H1 (cell line): ENCODE results near the gene RGS5. TPM values are rescaled to one million over a fixed set of nuclear protein-coding genes. Genes with fewer than 3 reads are reported as not detected.

ENCODE experiments used
- CTCF ChIA-PET: fragments of 300-600 bp; sonication (Branson Sonifier 250); formaldehyde crosslinking; loops from one replicate; lab custom pipeline; 2021; ENCODE audit not compliant: partially characterized antibody; lab: Charles Lee
- POLR2A ChIA-PET: fragments of 300-600 bp; sonication (Branson Sonifier 250); formaldehyde crosslinking; loops from one replicate; lab custom pipeline; 2021; ENCODE audit warnings: inconsistent platforms; ENCODE audit not compliant: partially characterized antibody; lab: Charles Lee
- DNase-seq, 2 experiments: peaks; one replicate each; pipeline versions ENCODE4 v3.0.0 to v3.0.0-alpha.2; 2010 to 2022; ENCODE audit warnings: low spot score in 2 of 2, low read depth in 1 of 2, mixed read lengths in 1 of 2
- FAIRE-seq: peaks from 2 replicates; lab custom pipeline; 2011; peaks lifted over from hg19 to GRCh38; lab: Jason Lieb, UNC
- H2AFZ ChIP-seq: 2 replicates; pipeline ENCODE4 v1.8.1; 2012; ENCODE audit warnings: low read length, inconsistent platforms
- H2AK5ac ChIP-seq: 2 replicates; pipeline ENCODE4 v1.6.1; 2013; ENCODE audit warnings: low read depth, low read length
- H2BK120ac ChIP-seq: replicated peaks from 2 replicates; pipeline ENCODE3; 2013; ENCODE audit warnings: low read depth, low read length, inconsistent platforms
- H2BK12ac ChIP-seq: 2 replicates; pipeline ENCODE4 v1.6.1; 2013; ENCODE audit warnings: low read depth, low read length
- H2BK15ac ChIP-seq: 2 replicates; pipeline ENCODE4 v1.6.1; 2013; ENCODE audit warnings: low read length
- H2BK20ac ChIP-seq: 2 replicates; pipeline ENCODE4 v1.6.1; 2013; ENCODE audit warnings: low read length
- H2BK5ac ChIP-seq: 2 replicates; pipeline ENCODE4 v1.6.1; 2013; ENCODE audit warnings: low read depth, low read length
- H3K14ac ChIP-seq: 2 replicates; pipeline ENCODE4 v1.6.1; 2013; ENCODE audit warnings: inconsistent platforms; ENCODE audit not compliant: insufficient read length
- H3K18ac ChIP-seq: 2 replicates; pipeline ENCODE4 v1.6.1; 2013; ENCODE audit warnings: low read length; ENCODE audit errors: extremely low read depth
- H3K23ac ChIP-seq: 2 replicates; pipeline ENCODE4 v1.6.1; 2013; ENCODE audit warnings: inconsistent platforms; ENCODE audit not compliant: insufficient read length
- H3K23me2 ChIP-seq: 2 replicates; pipeline ENCODE4 v1.6.1; 2013; ENCODE audit warnings: low read depth, low read length
- H3K27ac ChIP-seq: 2 replicates; pipeline ENCODE4 v1.6.1; 2011; ENCODE audit warnings: low read depth, low read length, inconsistent platforms
- H3K27me3 ChIP-seq, 4 experiments: replicated peaks in 1 of 4; 1 replicate in 1 of 4; 2 replicates in 3 of 4; pipeline versions ENCODE4 v1.6.1 to v1.8.1; 2011 to 2013; ENCODE audit warnings: low read length in 3 of 4, mild to moderate bottlenecking in 3 of 4, inconsistent platforms in 2 of 4, mixed read lengths in 2 of 4, moderate library complexity in 1 of 4; ENCODE audit not compliant: control insufficient read depth in 3 of 4, insufficient read depth in 3 of 4; ENCODE audit errors: extremely low read depth in 1 of 4
- H3K36me3 ChIP-seq, 4 experiments: 2 replicates each; pipeline versions ENCODE4 v1.6.1 to v1.8.1; 2011 to 2013; ENCODE audit warnings: mild to moderate bottlenecking in 4 of 4, low read length in 3 of 4, moderate library complexity in 2 of 4, control low read depth in 1 of 4, inconsistent platforms in 1 of 4; ENCODE audit not compliant: insufficient read depth in 4 of 4, control insufficient read depth in 2 of 4
- H3K4ac ChIP-seq: replicated peaks from 2 replicates; pipeline ENCODE3; 2013; ENCODE audit warnings: low read length, low read depth, mixed read lengths, inconsistent platforms; ENCODE audit not compliant: insufficient read length
- H3K4me1 ChIP-seq, 4 experiments: replicated peaks in 1 of 4; 1 replicate in 1 of 4; 2 replicates in 3 of 4; pipeline versions ENCODE4 v1.6.1 to v1.8.1; 2011 to 2013; ENCODE audit warnings: low read length in 3 of 4, inconsistent platforms in 2 of 4, mixed read lengths in 1 of 4; ENCODE audit not compliant: insufficient read depth in 4 of 4, control insufficient read depth in 3 of 4
- H3K4me2 ChIP-seq, 2 experiments: 2 replicates each; pipeline versions ENCODE4 v1.6.1 to v1.8.1; 2011 to 2013; ENCODE audit warnings: low read depth in 2 of 2, low read length in 2 of 2, control low read depth in 1 of 2, inconsistent platforms in 1 of 2, mild to moderate bottlenecking in 1 of 2; ENCODE audit not compliant: insufficient read depth in 1 of 2
- H3K4me3 ChIP-seq, 4 experiments: fragments of 200-600, 300-600 bp in 1 of 4; sonication (generic), shearing (Covaris generic), sonication (Bioruptor Twin) in 1 of 4; 2 replicates each; pipeline versions ENCODE4 v1.5.1 to v1.8.1; 2011 to 2016; ENCODE audit warnings: low read length in 4 of 4, low read depth in 3 of 4, control low read depth in 2 of 4, inconsistent platforms in 2 of 4, mild to moderate bottlenecking in 2 of 4, mixed read lengths in 1 of 4, moderate library complexity in 1 of 4; ENCODE audit not compliant: insufficient read depth in 2 of 4; ENCODE audit errors: extremely low read depth in 1 of 4
- H3K56ac ChIP-seq: replicated peaks from 2 replicates; pipeline ENCODE3; 2013; ENCODE audit warnings: low read depth, mild to moderate bottlenecking, mixed read lengths, low read length, inconsistent platforms; ENCODE audit not compliant: insufficient read length
- H3K79me1 ChIP-seq: 2 replicates; pipeline ENCODE4 v1.6.1; 2013; ENCODE audit warnings: low read depth, low read length, control low read depth
- H3K79me2 ChIP-seq, 2 experiments: 2 replicates each; pipeline versions ENCODE4 v1.6.1 to v1.8.1; 2012 to 2013; ENCODE audit warnings: low read length in 2 of 2, mild to moderate bottlenecking in 2 of 2, inconsistent platforms in 1 of 2; ENCODE audit not compliant: insufficient read depth in 2 of 2, control insufficient read depth in 1 of 2
- H3K9ac ChIP-seq, 4 experiments: replicated peaks in 1 of 4; 1 replicate in 1 of 4; 2 replicates in 3 of 4; pipeline versions ENCODE4 v1.6.1 to v1.8.1; 2011 to 2013; ENCODE audit warnings: low read depth in 3 of 4, low read length in 3 of 4, control low read depth in 2 of 4, mild to moderate bottlenecking in 2 of 4, moderate library complexity in 2 of 4, inconsistent platforms in 1 of 4; ENCODE audit errors: extremely low read depth in 1 of 4
- H3K9me3 ChIP-seq, 2 experiments: 2 replicates each; pipeline versions ENCODE4 v1.6.1 to v1.8.1; 2012 to 2013; ENCODE audit warnings: mild to moderate bottlenecking in 2 of 2, moderate library complexity in 2 of 2, control low read depth in 1 of 2, inconsistent platforms in 1 of 2, low read depth in 1 of 2, low read length in 1 of 2, mixed read lengths in 1 of 2; ENCODE audit not compliant: insufficient read depth in 2 of 2
- H4K20me1 ChIP-seq, 2 experiments: replicated peaks in 1 of 2; 2 replicates each; pipeline versions ENCODE3 to v1.8.1; 2011 to 2013; ENCODE audit warnings: inconsistent platforms in 2 of 2, low read length in 2 of 2, mild to moderate bottlenecking in 1 of 2; ENCODE audit not compliant: insufficient read depth in 2 of 2, control insufficient read depth in 1 of 2
- H4K5ac ChIP-seq: 2 replicates; pipeline ENCODE4 v1.6.1; 2013; ENCODE audit warnings: low read length, low read depth, mixed read lengths, inconsistent platforms; ENCODE audit not compliant: insufficient read length
- H4K8ac ChIP-seq: 2 replicates; pipeline ENCODE4 v1.8.0; 2013; ENCODE audit warnings: mild to moderate bottlenecking, moderate library complexity, low read length, inconsistent platforms; ENCODE audit not compliant: insufficient read depth; ENCODE audit errors: extremely low read depth
- H4K91ac ChIP-seq: replicated peaks from 2 replicates; pipeline ENCODE3; 2013; ENCODE audit warnings: low read length, mixed read lengths, inconsistent platforms; ENCODE audit not compliant: insufficient read length
- BRCA1 ChIP-seq: IDR thresholded peaks from 2 replicates; pipeline ENCODE4 v1.6.1; 2012; ENCODE audit warnings: low read depth, low read length, improper control_type of control experiment
- CHD1 ChIP-seq: IDR thresholded peaks from 2 replicates; pipeline ENCODE4 v1.6.1; 2012; ENCODE audit warnings: low read depth, low read length, improper control_type of control experiment
- CREB1 ChIP-seq: IDR thresholded peaks from 2 replicates; pipeline ENCODE4 v1.6.1; 2012; ENCODE audit warnings: inconsistent platforms
- EZH2 ChIP-seq: fragments of 200-600 bp; sonication (generic); IDR thresholded peaks from 2 replicates; pipeline ENCODE4 v1.7.1; 2012; ENCODE audit warnings: low read depth, mild to moderate bottlenecking, moderate library complexity, low read length, inconsistent platforms; ENCODE audit not compliant: severe bottlenecking
- GTF2F1 ChIP-seq: IDR thresholded peaks from 2 replicates; pipeline ENCODE4 v1.6.1; 2012; ENCODE audit warnings: low read depth, low read length, improper control_type of control experiment, borderline replicate concordance
- RBBP5 ChIP-seq: IDR thresholded peaks from 2 replicates; pipeline ENCODE4 v1.7.1; 2012; ENCODE audit warnings: low read depth, mild to moderate bottlenecking, inconsistent platforms, low read length, moderate library complexity, borderline replicate concordance
- SIN3A ChIP-seq, 2 experiments: IDR thresholded peaks in 1 of 2; conservative IDR thresholded peaks in 1 of 2; 2 replicates each; pipeline ENCODE4 v1.6.1; 2011 to 2012; ENCODE audit warnings: low read length in 2 of 2, improper control_type of control experiment in 1 of 2, low read depth in 1 of 2, mild to moderate bottlenecking in 1 of 2
- SIRT6 ChIP-seq: IDR thresholded peaks from one replicate; pipeline ENCODE4 v1.7.1; 2012; ENCODE audit warnings: low read length, inconsistent platforms
- SRF ChIP-seq: IDR thresholded peaks from 2 replicates; pipeline ENCODE4 v1.6.1; 2011; ENCODE audit warnings: mild to moderate bottlenecking, low read depth, low read length, moderate library complexity
- TCF12 ChIP-seq: IDR thresholded peaks from 2 replicates; pipeline ENCODE4 v1.6.1; 2011; ENCODE audit warnings: low read depth, mild to moderate bottlenecking, low read length
- WGBS, 2 experiments: shearing (Covaris generic) in 1 of 2; methylation state at CpG; one replicate each; pipeline versions ENCODE4 v1.1.6 to v1.1.7; 2013 to 2015; ENCODE audit warnings: low lambda C conversion rate in 2 of 2, mixed read lengths in 2 of 2, inconsistent platforms in 1 of 2, low coverage in 1 of 2, missing lambda C conversion rate in 1 of 2; ENCODE audit not compliant: insufficient replicate concordance in 2 of 2, insufficient coverage in 1 of 2, insufficient read length in 1 of 2; ENCODE audit errors: extremely low coverage in 1 of 2, missing lambda C conversion rate in 1 of 2; 5-methylcytosine and 5-hydroxymethylcytosine counted together
- polyA plus RNA-seq, 7 experiments: library from polyadenylated mRNA; depleted of rRNA in 3 of 7; stranded (reverse) in 5 of 7; unstranded in 2 of 7; fragments of >200 nt in 5 of 7; fragments of 200-250 nt in 2 of 7; gene quantifications; 1 replicate in 5 of 7; 2 replicates in 1 of 7; 4 replicates in 1 of 7; pipeline versions ENCODE4 v1.2.1 to v1.2.3, GENCODE V29; 2011 to 2013; ENCODE audit warnings: missing spikeins in 2 of 7, mixed read lengths in 2 of 7
- total RNA-seq: library from RNA; stranded (reverse); fragmentation: NEBNext Ultra II Directional; extraction: Animal tissue kit (Norgen Biotek cat#: 25700); gene quantifications from 2 replicates; pipeline ENCODE4 v1.2.1, GENCODE V29; 2021
- TF ChIP-seq, protein P1 (sequence below), 3 experiments: IDR thresholded peaks; 1 replicate in 2 of 3; 2 replicates in 1 of 3; pipeline versions ENCODE4 v1.5.1 to v1.6.1; 2011; ENCODE audit warnings: low read length in 3 of 3, mild to moderate bottlenecking in 3 of 3, inconsistent platforms in 2 of 3, low read depth in 1 of 3, moderate library complexity in 1 of 3; ENCODE audit not compliant: insufficient read depth in 1 of 3; ENCODE audit errors: control extremely low read depth in 1 of 3

Gene RGS5
- total and polyA plus RNA-seq, 2 of the 8 experiments (the other 6 are each of a cell fraction or from before 2014, with no cell fraction given): 75.5 to 103 TPM

DNA sequence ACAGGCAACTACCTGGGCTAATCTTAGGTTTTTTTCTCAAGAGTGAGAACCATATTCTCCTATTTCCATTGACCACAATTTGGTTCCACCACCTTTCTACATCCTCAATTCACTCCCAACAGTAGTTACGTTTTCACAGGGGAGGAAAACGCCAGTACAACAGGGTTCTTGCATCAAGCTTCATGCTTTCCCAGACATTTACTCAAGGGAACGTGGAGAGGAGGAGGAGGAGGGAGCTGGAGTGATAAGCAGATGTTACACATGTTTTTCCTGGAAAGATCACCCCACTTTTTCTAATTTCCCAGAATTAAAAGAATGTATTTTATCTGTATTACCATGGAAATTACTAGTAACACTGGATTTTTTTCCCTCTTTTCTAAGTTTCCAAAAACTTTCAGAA is 58.3 kb downstream of the RGS5 start:
- Histone ChIP-seq H4K5ac (no peak overlapping the region), H2BK5ac (no peak overlapping the region), H3K27ac (no peak overlapping the region), H3K56ac (no peak overlapping the region), H3K36me3 (no peaks in the 10 kb centered on the region; a peak in 1 of 8 replicates), H3K18ac (no peak overlapping the region), H3K4me1 (no peaks in the 10 kb centered on the region), H3K4me3 (no peak overlapping the region), H3K9ac (no peak overlapping the region), H3K27me3 (no peaks in the 10 kb centered on the region), H4K20me1 (no peaks in the 10 kb centered on the region), H2AFZ (no peak overlapping the region), H2BK20ac (no peak overlapping the region), H3K79me1 (no peaks in the 10 kb centered on the region), H3K9me3 (no peaks in the 10 kb centered on the region), H3K4me2 (no peak overlapping the region), H3K79me2 (no peaks in the 10 kb centered on the region), H3K23ac (no peak overlapping the region), H2AK5ac (no peak overlapping the region), H3K4ac (no peak overlapping the region), H3K14ac (no peak overlapping the region)
- CTCF ChIA-PET: no interaction called here
- WGBS, 2 experiments: 85% methylated on average over 3 of the region's 3 CpGs; no CpG with 5 or more reads in 1 of the 2 experiments
- no peak for FAIRE-seq
- TF ChIP-seq CHD1: no peak
- no peak for TF ChIP-seq SIRT6
- TF ChIP-seq TCF12: no peak
- TF ChIP-seq SRF: no peak
- no peak for TF ChIP-seq GTF2F1
- TF ChIP-seq EZH2: no peak
- no peak for TF ChIP-seq CREB1
- TF ChIP-seq, protein P1, sequence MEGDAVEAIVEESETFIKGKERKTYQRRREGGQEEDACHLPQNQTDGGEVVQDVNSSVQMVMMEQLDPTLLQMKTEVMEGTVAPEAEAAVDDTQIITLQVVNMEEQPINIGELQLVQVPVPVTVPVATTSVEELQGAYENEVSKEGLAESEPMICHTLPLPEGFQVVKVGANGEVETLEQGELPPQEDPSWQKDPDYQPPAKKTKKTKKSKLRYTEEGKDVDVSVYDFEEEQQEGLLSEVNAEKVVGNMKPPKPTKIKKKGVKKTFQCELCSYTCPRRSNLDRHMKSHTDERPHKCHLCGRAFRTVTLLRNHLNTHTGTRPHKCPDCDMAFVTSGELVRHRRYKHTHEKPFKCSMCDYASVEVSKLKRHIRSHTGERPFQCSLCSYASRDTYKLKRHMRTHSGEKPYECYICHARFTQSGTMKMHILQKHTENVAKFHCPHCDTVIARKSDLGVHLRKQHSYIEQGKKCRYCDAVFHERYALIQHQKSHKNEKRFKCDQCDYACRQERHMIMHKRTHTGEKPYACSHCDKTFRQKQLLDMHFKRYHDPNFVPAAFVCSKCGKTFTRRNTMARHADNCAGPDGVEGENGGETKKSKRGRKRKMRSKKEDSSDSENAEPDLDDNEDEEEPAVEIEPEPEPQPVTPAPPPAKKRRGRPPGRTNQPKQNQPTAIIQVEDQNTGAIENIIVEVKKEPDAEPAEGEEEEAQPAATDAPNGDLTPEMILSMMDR (IDR thresholded peaks at IDR 0.05; ENCODE audit: control extremely low read depth in 1 of 3, insufficient read depth in 1 of 3, low read depth in 1 of 3, low read length in 3 of 3): no peak
- no peak for TF ChIP-seq BRCA1
- no peak for TF ChIP-seq SIN3A (conservative IDR thresholded peaks at IDR 0.05 in 1 of 2, IDR thresholded peaks at IDR 0.05 in 1 of 2; ENCODE audit: low read depth in 1 of 2, low read length in 2 of 2)
- no peak for TF ChIP-seq RBBP5
- TF ChIP-seq, all 59 proteins: peak for 0
- Histone ChIP-seq H2BK12ac (no peak overlapping the region), H2BK15ac (no peak overlapping the region), H4K91ac (no peak overlapping the region), H2BK120ac (no peak overlapping the region), H3K23me2 (no peaks in the 10 kb centered on the region), H4K8ac (no peak overlapping the region)
- DNase-seq: no peak
- POLR2A ChIA-PET: no interaction called here
